ENCODE measurements around the gene SERPINA3.

Gene SERPINA3

DNA sequence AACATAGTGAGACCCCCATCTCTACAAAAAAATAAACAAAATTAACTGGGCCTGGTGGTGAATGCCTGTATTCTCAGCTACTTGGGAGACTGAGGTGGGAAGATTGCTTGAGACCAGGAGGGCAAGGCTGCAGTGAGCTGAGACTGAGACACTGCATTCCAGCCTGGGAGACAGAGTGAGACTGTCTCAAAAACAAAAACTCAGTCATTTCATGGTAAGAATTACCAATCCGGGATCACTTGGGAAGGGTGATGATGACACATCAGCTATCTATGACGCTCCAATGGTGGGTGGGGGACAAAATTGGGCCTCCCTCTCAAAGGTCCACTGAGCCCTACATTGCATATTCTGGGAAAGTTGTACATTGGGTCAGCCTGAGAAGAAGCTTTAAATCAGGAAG is 47.7 kb downstream of the SERPINA3 start:
- DNase-seq (ENCODE audit: low spot score): no peak
- TF ChIP-seq CTCF (IDR thresholded peaks at IDR 0.05; ENCODE audit: extremely low read depth, missing control alignments): no peak

DNA sequence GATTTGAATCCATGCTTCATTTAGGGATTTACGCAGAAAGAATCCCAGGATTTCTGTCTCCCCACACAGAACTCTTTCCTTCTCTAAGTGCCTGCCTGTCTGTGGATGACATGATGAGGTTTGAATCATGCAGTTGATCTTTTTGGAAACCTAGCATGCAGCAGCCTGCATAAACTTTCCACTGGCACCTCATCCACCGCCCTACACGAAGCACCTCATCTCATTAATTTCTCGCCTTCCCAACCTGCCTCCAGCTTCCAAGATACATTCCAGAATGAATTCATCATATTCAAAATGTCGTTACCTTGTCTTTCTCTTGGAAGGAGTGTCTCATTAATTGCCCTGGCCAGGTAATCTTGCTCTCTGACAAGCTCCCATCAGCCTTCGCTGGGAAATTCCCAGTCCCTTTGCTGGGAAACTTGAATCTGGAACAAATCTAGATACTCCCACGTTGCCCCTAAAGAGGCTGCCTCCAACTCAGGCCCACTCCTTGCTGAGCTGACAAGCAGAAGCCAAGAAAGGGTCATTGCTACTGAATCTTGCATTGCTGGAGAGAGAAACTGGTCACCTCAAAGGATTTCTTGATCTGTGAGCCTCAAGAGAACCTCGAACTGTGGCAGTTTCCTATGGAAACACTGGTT is 48.2 kb downstream of the SERPINA3 start:
- no peak for DNase-seq (ENCODE audit: low spot score)
- TF ChIP-seq CTCF (IDR thresholded peaks at IDR 0.05; ENCODE audit: extremely low read depth, missing control alignments): no peak

- no peak for DNase-seq (ENCODE audit: low spot score)
- no peak for TF ChIP-seq CTCF (IDR thresholded peaks at IDR 0.05; ENCODE audit: extremely low read depth, missing control alignments)
These were observed 51.3 kb downstream of the SERPINA3 start for GRCh38 chr14:94663538-94663937.

DNA sequence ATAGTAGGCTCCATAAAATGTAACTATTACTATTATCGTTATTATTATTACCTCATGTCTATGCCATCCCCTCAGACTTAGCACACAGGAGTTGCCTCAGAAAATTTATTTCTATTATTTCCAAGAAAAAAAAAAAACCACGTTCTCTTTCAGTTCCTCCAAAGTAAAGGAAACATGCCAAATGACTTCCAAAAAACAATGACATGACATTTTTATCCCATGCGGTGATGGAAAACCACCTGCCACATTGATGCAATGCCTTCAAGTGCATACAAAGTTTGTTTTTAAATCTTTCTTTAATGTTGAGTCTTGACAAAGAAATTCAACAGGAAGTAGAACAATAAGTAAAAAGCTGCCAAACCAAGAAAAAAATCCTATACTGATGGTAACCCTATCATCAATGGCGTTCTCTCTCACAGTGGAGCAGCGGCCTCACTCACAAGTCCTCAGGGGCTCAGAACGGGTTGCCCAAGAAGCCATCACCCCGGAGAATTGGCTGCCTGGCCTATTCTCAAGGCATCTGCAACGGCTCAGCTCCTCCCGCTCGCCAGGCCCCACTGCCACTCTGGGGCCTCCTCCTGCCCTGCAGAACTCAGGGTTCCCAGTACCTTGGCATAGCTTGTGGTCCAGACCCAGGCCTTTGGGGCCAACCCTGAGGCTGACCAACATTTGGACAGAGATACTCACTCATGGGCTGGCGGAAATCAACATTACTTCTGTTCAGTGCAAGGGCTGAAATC is 51.9 kb downstream of the SERPINA3 start:
- no peak for DNase-seq (ENCODE audit: low spot score)
- TF ChIP-seq CTCF (IDR thresholded peaks at IDR 0.05; ENCODE audit: extremely low read depth, missing control alignments): no peak

- TF ChIP-seq CTCF (IDR thresholded peaks at IDR 0.05; ENCODE audit: extremely low read depth, missing control alignments): no peak
- no peak for DNase-seq (ENCODE audit: low spot score)
These were observed 52.9 kb downstream of the SERPINA3 start for GRCh38 chr14:94665121-94665520.

- no peak for TF ChIP-seq CTCF (IDR thresholded peaks at IDR 0.05; ENCODE audit: extremely low read depth, missing control alignments)
- no peak for DNase-seq (ENCODE audit: low spot score)
These were observed 53.4 kb downstream of the SERPINA3 start for GRCh38 chr14:94665544-94665943.

DNA sequence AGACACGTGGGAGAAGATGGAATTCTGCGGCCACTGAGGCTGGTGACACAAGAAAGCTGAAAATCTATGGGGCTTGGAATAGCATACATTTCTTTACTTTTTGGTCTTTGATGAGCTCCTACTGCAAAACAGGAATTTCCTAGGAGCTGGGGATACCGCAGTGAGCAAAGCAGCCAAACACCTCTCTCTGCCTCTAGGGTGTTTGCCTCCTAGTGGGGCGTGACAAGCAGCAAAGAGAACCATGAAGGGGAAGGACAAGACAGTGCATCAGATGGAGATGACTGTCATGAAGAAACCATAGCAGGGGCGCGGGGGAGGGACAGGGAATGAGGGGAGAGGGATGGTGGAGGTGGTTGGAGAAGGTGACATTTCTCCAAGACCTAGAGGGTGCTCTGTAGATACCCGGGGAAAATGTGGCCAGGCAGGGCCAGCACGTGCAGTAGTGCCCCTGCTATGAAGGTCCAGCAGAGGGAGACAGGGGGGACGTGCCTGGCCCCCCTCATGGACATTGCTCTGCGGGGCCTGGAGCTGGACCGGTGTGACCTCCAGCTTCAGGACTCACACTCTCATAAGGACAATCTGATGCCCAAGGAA is 58.6 kb downstream of the SERPINA3 start:
- no peak for TF ChIP-seq CTCF (IDR thresholded peaks at IDR 0.05; ENCODE audit: extremely low read depth, missing control alignments)
- DNase-seq (ENCODE audit: low spot score): no peak
